ENCODE results near the gene SCN3A.

The SCN3A gene

DNA sequence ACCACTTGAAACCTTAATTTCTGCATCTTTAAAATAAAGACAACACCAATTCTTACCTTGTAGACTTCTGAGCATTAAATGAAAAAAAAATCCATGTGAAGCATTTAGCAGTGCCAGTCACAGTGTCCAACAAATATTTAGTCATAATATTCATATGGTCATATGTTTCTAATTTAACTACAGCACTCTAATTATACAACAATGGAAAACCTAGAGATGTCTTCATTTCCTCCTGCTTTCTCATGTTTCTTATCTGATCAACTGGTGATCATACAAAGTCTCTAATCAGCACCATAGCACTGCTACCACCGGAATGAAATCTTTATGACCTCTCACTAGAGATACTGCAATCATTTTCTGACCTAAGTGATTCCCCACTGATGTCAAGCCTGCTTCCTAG is 10.2 kb upstream of the SCN3A start:
- no peaks in the 10 kb centered on the region for H3K27me3 ChIP-seq (ENCODE audit: control insufficient read depth, insufficient read depth, low read length)
- H3K4me3 ChIP-seq (ENCODE audit: low read depth, low read length) = no peak overlapping the region
- H2AFZ ChIP-seq = no peak overlapping the region
- H3K27ac ChIP-seq = no peak overlapping the region
- H3K9ac ChIP-seq = no peak overlapping the region
- H3K4me1 ChIP-seq = no peaks in the 10 kb centered on the region
- TF ChIP-seq, protein P1, sequence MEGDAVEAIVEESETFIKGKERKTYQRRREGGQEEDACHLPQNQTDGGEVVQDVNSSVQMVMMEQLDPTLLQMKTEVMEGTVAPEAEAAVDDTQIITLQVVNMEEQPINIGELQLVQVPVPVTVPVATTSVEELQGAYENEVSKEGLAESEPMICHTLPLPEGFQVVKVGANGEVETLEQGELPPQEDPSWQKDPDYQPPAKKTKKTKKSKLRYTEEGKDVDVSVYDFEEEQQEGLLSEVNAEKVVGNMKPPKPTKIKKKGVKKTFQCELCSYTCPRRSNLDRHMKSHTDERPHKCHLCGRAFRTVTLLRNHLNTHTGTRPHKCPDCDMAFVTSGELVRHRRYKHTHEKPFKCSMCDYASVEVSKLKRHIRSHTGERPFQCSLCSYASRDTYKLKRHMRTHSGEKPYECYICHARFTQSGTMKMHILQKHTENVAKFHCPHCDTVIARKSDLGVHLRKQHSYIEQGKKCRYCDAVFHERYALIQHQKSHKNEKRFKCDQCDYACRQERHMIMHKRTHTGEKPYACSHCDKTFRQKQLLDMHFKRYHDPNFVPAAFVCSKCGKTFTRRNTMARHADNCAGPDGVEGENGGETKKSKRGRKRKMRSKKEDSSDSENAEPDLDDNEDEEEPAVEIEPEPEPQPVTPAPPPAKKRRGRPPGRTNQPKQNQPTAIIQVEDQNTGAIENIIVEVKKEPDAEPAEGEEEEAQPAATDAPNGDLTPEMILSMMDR (IDR thresholded peaks at IDR 0.05) = no peak
- no peak overlapping the region for H3K4me2 ChIP-seq (ENCODE audit: low read length)
- H3K36me3 ChIP-seq (ENCODE audit: control insufficient read depth, insufficient read depth, low read length) = no peaks in the 10 kb centered on the region
- H3K9me3 ChIP-seq (ENCODE audit: control insufficient read depth, low read length) = no peaks in the 10 kb centered on the region
- H3K79me2 ChIP-seq = no peaks in the 10 kb centered on the region

DNA sequence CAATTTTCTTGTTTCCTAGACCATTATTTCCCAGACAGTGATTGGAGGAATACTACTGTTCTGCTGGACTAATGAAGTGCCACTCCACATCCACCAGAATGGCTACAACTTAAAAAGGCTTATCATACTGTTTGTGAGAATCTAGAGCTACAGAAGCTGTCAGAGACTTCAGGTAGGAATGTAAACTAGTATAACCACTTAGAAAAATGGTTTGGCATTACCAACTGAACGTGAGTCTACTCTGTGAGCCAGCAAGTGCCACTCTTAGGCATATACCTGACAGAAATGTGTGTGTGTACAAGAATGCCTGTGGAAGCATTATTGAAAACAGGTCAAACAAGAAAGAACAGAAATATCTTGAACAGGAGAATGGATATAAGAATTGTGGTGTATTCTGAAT is 4.2 kb upstream of the SCN3A start:
- no peaks in the 10 kb centered on the region for H3K9me3 ChIP-seq (ENCODE audit: control insufficient read depth, low read length)
- no peak overlapping the region for H3K4me2 ChIP-seq (ENCODE audit: low read length)
- TF ChIP-seq, protein P1 (IDR thresholded peaks at IDR 0.05) = no peak
- no peaks in the 10 kb centered on the region for H3K27me3 ChIP-seq (ENCODE audit: control insufficient read depth, insufficient read depth, low read length)
- no peaks in the 10 kb centered on the region for H3K36me3 ChIP-seq (ENCODE audit: control insufficient read depth, insufficient read depth, low read length)
- no peak overlapping the region for H3K4me3 ChIP-seq (ENCODE audit: low read depth, low read length)
- H3K79me2 ChIP-seq = no peaks in the 10 kb centered on the region
- H3K9ac ChIP-seq = no peak overlapping the region
- H3K4me1 ChIP-seq = no peaks in the 10 kb centered on the region
- H2AFZ ChIP-seq = no peak overlapping the region
- no peak overlapping the region for H3K27ac ChIP-seq

DNA sequence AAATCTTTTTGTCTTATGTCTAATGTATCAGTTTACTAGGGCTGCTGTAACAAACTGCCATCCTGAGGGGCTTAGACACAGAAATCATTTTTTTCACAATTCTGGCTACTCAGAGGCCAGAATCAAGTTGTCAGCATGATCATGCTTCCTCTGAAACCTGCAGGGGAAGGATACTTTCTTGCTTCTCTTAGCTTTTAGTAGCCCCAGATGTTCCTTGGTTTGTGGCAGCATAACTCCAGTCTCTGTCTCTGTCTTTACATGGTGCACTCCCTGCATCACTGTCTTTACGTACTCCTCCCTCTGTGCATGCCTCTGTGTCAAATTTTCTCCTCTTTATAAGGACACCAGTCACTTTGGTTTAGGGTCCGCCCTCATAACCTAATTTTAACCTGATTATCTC is 2.0 kb upstream of the SCN3A start:
- Histone ChIP-seq H3K4me3 (ENCODE audit: low read depth, low read length) (no peak overlapping the region), H3K27ac (no peak overlapping the region), H3K36me3 (ENCODE audit: control insufficient read depth, insufficient read depth, low read length) (no peaks in the 10 kb centered on the region), H3K4me2 (ENCODE audit: low read length) (no peak overlapping the region), H3K9me3 (ENCODE audit: control insufficient read depth, low read length) (no peaks in the 10 kb centered on the region), H3K27me3 (ENCODE audit: control insufficient read depth, insufficient read depth, low read length) (no peaks in the 10 kb centered on the region), H3K4me1 (no peaks in the 10 kb centered on the region), H3K9ac (no peak overlapping the region), H2AFZ (no peak overlapping the region), H3K79me2 (no peaks in the 10 kb centered on the region)
- TF ChIP-seq, protein P1 (IDR thresholded peaks at IDR 0.05) = no peak

DNA sequence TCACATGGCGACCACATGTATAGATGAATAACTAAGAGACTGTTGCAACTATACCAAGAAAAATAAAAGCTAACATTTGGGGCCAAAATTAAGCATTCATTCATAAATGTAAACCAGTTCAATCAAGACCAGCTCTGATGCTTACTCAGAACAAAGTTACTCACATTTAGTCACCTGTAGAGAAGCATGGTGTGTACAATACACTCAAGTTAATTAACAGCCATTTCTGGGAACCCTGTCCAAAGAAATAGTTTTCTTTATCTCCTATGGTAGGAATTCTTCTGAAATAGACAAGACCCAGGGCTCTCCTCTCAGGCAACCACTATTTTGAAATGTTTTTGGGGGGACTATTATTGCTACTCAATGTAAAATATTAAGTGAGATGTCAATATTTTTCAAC is 1.6 kb downstream of the SCN3A start:
- TF ChIP-seq, protein P1 (IDR thresholded peaks at IDR 0.05) = no peak
- H3K79me2 ChIP-seq = no peaks in the 10 kb centered on the region
- no peak overlapping the region for H3K4me3 ChIP-seq (ENCODE audit: low read depth, low read length)
- H3K9ac ChIP-seq = no peak overlapping the region
- H3K27me3 ChIP-seq (ENCODE audit: control insufficient read depth, insufficient read depth, low read length) = no peaks in the 10 kb centered on the region
- no peaks in the 10 kb centered on the region for H3K9me3 ChIP-seq (ENCODE audit: control insufficient read depth, low read length)
- H3K4me1 ChIP-seq = no peaks in the 10 kb centered on the region
- no peak overlapping the region for H3K27ac ChIP-seq
- H3K4me2 ChIP-seq (ENCODE audit: low read length) = no peak overlapping the region
- H3K36me3 ChIP-seq (ENCODE audit: control insufficient read depth, insufficient read depth, low read length) = no peaks in the 10 kb centered on the region
- no peak overlapping the region for H2AFZ ChIP-seq

DNA sequence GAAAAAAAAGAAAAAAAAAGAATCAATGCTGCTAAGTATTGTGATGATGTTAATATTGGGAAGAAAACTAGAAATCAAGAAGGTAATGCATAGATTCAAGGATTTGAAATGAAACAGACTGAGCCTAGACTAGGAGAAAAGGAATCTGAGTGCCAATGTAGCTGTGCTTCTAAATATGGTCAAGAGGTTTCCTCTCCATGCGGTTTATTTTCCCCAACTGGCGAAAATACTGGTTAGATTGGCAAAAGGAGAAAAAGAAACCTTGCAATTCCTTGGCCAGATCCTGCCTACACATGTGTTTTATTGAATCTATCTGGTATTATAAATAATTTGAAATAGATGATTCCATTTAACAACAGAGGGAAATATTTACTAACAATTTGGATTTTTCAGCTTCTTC is 5.7 kb downstream of the SCN3A start:
- H3K79me2 ChIP-seq = no peaks in the 10 kb centered on the region
- H3K27ac ChIP-seq = no peak overlapping the region
- H3K4me3 ChIP-seq (ENCODE audit: low read depth, low read length) = no peak overlapping the region
- H3K9ac ChIP-seq = no peak overlapping the region
- H3K27me3 ChIP-seq (ENCODE audit: control insufficient read depth, insufficient read depth, low read length) = no peaks in the 10 kb centered on the region
- no peak overlapping the region for H2AFZ ChIP-seq
- H3K4me2 ChIP-seq (ENCODE audit: low read length) = no peak overlapping the region
- H3K4me1 ChIP-seq = no peaks in the 10 kb centered on the region
- H3K36me3 ChIP-seq (ENCODE audit: control insufficient read depth, insufficient read depth, low read length) = no peaks in the 10 kb centered on the region
- TF ChIP-seq, protein P1 (IDR thresholded peaks at IDR 0.05) = no peak
- H3K9me3 ChIP-seq (ENCODE audit: control insufficient read depth, low read length) = no peaks in the 10 kb centered on the region
